ENCODE data around the gene IQGAP2. TPM values are rescaled to one million over a fixed set of nuclear protein-coding genes. Genes with fewer than 3 reads are reported as not detected.

Gene IQGAP2
- total RNA-seq, 1 experiment from 2014 or later: 3.6 TPM

DNA sequence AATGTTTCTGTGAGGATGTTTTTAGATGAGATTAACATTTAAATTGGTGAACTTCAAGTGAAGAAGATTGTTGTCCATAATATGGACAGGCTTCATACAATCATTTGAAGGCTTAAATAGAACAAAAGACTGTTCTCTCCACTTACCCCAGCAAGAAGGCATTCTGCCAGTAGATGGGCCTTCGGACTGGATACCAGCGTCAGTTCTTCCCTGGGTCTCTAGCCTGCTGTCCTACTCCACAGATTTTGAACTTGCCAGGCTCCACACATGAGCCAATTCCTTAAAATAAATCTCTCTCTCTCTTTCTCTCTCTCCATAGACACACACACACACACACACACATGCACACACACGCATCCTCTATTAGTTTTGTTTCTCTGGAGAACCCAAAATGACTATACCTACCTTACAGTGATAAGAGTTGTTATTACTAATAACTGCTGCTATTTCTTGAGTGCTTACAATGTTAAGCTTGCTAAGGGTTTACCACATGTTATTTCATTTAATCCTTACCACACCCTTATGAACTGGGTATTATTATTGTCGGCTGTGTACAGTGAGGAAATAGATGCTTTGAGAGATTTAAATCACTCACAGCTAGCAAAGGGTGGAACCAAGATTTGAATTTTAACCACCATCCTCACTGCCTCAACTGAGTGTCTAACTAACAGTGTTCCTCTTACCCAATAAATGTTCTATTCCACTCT is 19.8 kb upstream of the IQGAP2 start:
- no peak for DNase-seq (ENCODE audit: low spot score)

DNA sequence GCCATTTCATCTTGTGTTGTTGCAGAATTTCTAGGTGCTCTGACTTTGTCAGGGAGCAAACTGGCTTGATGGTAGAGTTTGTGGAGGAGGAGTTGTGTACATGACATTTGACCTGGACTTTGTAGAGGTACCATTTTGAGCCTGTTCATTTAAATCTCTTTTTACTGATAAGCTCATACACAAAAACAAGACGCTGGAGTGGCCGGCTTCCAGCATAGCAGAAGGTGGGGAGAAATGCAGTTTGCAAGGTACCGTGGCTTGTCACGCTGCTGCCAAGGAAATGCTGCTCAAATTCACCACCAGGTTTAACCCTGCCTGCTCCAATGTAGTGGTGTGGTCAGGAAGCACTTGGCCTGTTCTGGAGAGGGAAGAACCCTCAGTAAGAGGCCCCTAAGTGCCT is 18.9 kb upstream of the IQGAP2 start:
- DNase-seq (ENCODE audit: low spot score): no peak

GRCh38 chr5:76384705-76385104 is 18.4 kb upstream of the IQGAP2 start:
- no peak for DNase-seq (ENCODE audit: low spot score)

- DNase-seq (ENCODE audit: low spot score): no peak
Observed at GRCh38 chr5:76385540-76385939, 17.5 kb upstream of the IQGAP2 start.

DNA sequence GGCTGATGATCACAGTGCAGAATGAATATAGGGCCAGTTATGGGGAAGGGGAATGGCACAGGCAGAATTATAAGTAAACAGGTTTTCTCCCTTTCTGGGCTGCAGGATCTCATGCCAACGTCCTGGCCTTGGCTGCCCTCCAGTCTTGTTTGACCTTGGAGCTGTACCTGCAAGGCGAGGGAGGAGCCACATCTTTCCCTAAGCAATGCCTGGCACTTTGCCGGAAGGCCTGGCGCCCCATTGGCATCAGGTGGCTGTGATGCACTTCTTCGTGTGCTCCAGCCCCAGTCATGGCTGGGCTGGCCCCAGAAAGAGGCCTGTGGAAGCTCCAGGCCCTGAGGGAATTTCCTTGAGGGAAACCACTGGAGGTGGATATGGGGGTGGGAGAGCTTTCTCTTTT is 16.7 kb upstream of the IQGAP2 start:
- DNase-seq (ENCODE audit: low spot score): no peak

- no peak for DNase-seq (ENCODE audit: low spot score)
Observed at GRCh38 chr5:76388236-76388635, 14.8 kb upstream of the IQGAP2 start.

- no peak for DNase-seq (ENCODE audit: low spot score)
Observed at GRCh38 chr5:76388791-76389512, 14.1 kb upstream of the IQGAP2 start.

GRCh38 chr5:76389513-76390154 is 13.5 kb upstream of the IQGAP2 start:
- DNase-seq (ENCODE audit: low spot score): no peak

DNA sequence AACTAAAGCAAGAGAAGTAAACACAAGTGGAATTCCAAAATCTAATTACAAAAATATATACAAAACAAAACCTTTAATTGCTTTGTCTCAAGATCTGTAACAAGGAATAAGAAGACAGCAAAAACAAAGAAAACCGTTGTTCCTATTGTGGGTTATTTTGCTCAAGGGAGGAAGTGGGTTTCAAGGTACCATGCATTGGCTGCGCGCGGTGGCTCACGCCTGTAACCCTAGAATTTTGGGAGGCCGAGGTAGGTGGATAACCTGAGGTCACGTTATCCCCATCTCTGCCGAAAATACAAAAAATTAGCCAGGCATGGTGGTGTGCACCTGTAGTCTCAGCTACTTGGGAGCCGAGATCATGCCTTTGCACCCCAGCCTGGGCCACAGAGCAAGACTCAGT is 12.1 kb upstream of the IQGAP2 start:
- no peak for DNase-seq (ENCODE audit: low spot score)

- DNase-seq (ENCODE audit: low spot score): no peak
Observed at GRCh38 chr5:76393035-76393680, 9.9 kb upstream of the IQGAP2 start.

DNA sequence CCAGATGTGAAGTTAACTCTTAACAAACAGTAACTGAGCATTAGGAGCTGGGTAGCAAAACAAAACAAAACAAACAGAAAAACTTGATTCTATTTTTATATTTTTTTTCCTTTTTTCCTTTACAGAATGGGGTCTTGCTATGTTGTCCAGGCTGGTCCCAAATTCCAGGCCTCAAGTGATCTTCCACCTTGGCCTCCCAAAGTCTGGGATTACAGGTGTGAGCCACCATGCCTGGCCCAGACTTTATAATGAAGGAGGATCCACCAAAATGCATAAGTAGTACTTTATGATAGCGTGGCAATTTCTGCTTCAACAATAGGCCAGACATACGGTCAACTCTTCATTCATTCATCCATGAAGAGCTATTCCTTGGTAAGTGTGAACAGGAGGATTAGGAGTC is 5.9 kb upstream of the IQGAP2 start:
- no peak for DNase-seq (ENCODE audit: low spot score)

GRCh38 chr5:76399268-76399667 is 3.8 kb upstream of the IQGAP2 start:
- no peak for DNase-seq (ENCODE audit: low spot score)

DNA sequence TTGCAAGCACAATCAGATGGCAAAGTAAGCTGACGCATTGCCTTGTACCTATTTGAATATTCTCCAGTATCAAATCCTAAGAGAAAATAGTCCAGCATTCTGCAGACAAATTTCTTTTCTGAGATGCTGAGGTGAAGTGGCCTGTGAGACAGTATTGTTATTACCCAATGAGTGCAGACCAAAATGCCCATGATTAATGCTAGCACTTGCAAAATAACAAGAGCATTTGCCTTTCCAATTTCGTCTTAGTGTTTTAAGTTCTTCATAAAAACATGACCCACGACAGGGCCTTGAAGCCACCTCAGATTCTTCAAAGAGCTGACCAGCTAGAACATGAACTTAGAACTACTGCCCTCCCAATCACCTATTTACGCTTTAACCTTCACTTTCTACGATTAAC is 2.6 kb upstream of the IQGAP2 start:
- DNase-seq (ENCODE audit: low spot score): no peak

- DNase-seq (ENCODE audit: low spot score): no peak
Observed at GRCh38 chr5:76401801-76402250, 1.3 kb upstream of the IQGAP2 start.

DNA sequence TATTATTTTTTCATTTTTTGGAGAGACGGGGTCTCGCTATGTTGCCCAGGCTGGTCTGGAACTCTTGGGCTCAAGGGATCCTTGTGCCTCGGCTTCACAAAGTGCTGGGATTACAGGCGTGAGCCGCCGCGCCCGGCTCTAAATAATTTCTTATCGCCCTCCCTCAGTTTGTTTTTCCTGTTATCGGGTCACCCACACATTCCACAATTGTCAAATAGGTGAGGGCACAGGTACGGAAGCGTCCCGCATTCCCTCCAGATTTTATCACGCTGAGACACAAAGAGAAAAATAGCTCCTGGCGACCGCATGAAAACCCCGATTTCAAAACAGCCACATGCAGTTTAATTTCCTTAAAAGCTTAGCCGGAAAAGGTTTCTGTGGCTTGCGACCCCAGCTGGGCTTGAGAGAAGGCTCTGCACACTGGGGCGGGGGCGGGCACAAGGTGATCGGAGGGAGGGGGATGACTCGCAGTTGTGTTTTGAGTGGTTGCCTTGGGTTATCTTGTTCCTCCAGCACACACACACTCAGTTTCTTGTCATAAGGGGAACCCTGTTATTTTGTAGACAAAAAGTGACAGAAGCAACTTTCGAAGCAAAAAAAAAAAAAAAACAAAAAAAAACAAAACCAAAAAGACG is 717 bp upstream of the IQGAP2 start:
- no peak for DNase-seq (ENCODE audit: low spot score)

GRCh38 chr5:76403766-76404222 is 709 bp downstream of the IQGAP2 start:
- no peak for DNase-seq (ENCODE audit: low spot score)

DNA sequence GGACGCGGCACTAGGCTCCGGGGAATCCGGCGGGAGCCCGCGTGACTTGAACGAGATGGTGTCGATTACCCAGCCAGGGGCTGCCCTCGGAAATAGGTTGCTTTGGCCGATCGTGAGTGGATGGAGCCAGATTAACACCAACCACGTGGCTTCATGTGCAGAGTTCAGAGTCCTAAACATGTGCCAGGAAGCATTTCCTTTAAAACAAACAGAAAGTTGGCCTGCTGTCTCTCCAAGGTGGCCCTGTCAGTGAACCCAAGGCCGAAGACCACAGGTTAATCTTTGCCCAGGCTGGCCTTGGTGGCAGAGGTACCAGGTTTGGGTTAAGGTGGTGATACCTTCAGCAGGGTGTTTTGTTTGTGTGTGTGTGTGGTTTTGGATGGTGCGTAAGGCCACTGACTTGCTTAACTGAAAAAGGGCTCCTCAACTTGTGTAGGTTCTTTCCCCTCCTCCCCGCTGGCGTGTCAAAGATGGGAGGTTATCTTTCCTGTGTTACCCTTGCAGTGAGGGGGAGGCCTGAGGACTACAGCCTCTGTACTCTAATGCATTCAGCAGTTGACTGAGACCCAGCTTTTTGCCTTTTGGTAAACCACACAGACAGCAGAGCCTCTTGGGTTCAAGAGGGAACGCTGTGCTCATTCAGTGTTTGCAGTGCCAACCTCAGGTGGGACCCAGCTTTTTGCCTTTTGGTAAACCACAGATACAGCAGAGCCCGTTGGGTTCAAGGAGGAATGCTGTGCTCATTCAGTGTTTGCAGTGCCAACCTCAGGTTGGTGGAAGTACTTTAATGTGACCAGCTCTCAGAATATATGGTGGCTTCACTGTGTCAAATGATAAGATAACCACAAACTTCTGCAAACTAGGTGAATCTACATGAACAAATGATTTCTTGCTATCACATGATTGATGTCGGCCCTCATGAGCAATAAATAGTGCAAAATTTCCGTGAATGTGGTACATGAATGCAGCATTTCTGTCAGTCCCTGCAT is 1.4 kb downstream of the IQGAP2 start:
- DNase-seq (ENCODE audit: low spot score): no peak

GRCh38 chr5:76406014-76406413 is 2.9 kb downstream of the IQGAP2 start:
- DNase-seq (ENCODE audit: low spot score): no peak

GRCh38 chr5:76406673-76407072 is 3.6 kb downstream of the IQGAP2 start:
- DNase-seq (ENCODE audit: low spot score): no peak

GRCh38 chr5:76408104-76408654 is 5.1 kb downstream of the IQGAP2 start:
- DNase-seq (ENCODE audit: low spot score): no peak
